IMR-90 (cell line): ENCODE measurements around the gene GPR132.

Experiments used
- BHLHE40 ChIP-seq: fragments of 150-350 bp; IDR thresholded peaks from 2 replicates; pipeline ENCODE4 v1.6.1; 2016; ENCODE audit warnings: mild to moderate bottlenecking, low read depth, low read length
- CEBPB ChIP-seq: IDR thresholded peaks from 2 replicates; pipeline ENCODE4 v1.6.1; 2012; ENCODE audit warnings: low read depth, low read length, improper control_type of control experiment
- CHD1 ChIP-seq: IDR thresholded peaks from 2 replicates; pipeline ENCODE4 v1.6.1; 2012; ENCODE audit warnings: low read depth, low read length, improper control_type of control experiment
- FOS ChIP-seq: fragments of 150-350 bp; IDR thresholded peaks from 2 replicates; pipeline ENCODE4 v1.6.1; 2016; ENCODE audit warnings: low read depth, low read length
- MAFK ChIP-seq: IDR thresholded peaks from 2 replicates; pipeline ENCODE4 v1.6.1; 2012; ENCODE audit warnings: low read depth, low read length, improper control_type of control experiment
- MXI1 ChIP-seq: IDR thresholded peaks from 2 replicates; pipeline ENCODE4 v1.6.1; 2012; ENCODE audit warnings: low read depth, mild to moderate bottlenecking, low read length, moderate library complexity, borderline replicate concordance
- POLR2A ChIP-seq: IDR thresholded peaks from 2 replicates; pipeline ENCODE4 v1.6.1; 2012; ENCODE audit warnings: mild to moderate bottlenecking, low read depth, low read length
- RAD21 ChIP-seq: IDR thresholded peaks from 2 replicates; pipeline ENCODE4 v1.6.1; 2012; ENCODE audit warnings: low read length, improper control_type of control experiment
- RFX5 ChIP-seq: IDR thresholded peaks from 2 replicates; pipeline ENCODE4 v1.8.0; 2012; ENCODE audit warnings: low read depth, mild to moderate bottlenecking, low read length, moderate library complexity
- SMC3 ChIP-seq: fragments of 150-350 bp; IDR thresholded peaks from 2 replicates; pipeline ENCODE4 v1.6.1; 2016; ENCODE audit warnings: low read depth, mild to moderate bottlenecking, antibody characterized with exemption, low read length, moderate library complexity
- TF ChIP-seq, protein P1 (sequence below): conservative IDR thresholded peaks from 2 replicates; pipeline ENCODE4 v1.5.1; 2012; ENCODE audit warnings: mild to moderate bottlenecking, low read depth, low read length, improper control_type of control experiment

DNA sequence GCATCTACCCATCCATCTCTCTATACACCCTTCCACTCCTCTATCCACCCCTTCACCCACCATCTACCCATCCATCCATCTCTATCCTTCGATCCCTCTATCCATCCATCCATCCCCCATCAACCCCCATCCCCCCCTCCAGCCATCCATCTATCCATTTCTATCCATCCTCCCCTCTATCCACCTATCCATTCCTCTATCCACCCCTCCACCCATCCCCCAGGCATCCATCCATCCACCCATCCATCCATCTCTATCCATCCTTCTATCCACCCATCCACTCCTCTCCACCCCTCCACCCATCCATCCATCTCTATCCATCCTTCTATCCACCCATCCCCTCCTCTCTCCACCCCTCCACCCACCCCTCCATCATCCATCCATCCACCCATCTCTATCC lies 17.5 kb upstream of the GPR132 start:
- TF ChIP-seq MAFK (no peak), POLR2A (no peak), CHD1 (no peak), RAD21 (no peak), BHLHE40 (no peak), RFX5 (no peak), SMC3 (no peak), CEBPB (no peak), MXI1 (no peak), FOS (no peak)
- TF ChIP-seq, protein P1, sequence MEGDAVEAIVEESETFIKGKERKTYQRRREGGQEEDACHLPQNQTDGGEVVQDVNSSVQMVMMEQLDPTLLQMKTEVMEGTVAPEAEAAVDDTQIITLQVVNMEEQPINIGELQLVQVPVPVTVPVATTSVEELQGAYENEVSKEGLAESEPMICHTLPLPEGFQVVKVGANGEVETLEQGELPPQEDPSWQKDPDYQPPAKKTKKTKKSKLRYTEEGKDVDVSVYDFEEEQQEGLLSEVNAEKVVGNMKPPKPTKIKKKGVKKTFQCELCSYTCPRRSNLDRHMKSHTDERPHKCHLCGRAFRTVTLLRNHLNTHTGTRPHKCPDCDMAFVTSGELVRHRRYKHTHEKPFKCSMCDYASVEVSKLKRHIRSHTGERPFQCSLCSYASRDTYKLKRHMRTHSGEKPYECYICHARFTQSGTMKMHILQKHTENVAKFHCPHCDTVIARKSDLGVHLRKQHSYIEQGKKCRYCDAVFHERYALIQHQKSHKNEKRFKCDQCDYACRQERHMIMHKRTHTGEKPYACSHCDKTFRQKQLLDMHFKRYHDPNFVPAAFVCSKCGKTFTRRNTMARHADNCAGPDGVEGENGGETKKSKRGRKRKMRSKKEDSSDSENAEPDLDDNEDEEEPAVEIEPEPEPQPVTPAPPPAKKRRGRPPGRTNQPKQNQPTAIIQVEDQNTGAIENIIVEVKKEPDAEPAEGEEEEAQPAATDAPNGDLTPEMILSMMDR, result no peak
